ENCODE results near the gene TSPAN5.

Gene TSPAN5

DNA sequence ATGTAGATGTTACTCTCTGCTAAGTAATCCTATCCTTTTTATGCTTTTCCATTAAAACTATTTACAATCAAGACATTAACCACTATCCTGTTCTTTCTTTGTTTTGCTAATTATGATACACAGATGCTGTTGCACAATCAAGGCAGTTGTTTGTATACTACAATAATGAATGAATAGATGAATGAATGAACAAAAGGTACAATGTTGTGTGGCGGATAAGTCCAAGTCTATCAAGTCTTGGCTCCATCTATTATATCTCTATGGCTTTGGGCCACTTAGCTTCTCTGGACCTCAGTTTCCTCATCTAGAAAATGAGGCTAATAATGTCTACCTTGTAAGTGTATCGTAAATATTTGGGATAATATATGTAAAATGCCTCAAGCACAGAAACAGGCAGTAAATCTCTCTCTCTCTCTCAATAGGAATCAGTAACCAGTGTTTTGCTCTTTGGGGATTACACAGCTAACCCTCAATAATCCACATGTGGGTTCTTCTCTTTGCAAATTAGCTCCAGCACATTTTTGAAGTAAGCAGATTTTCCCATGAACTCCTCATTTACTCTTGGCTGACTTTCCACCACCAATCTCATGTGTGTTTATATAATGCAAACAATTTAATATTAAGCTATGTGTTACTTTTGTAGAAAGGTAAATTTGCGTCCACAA, 27.8 kb upstream of the TSPAN5 start:
- Histone ChIP-seq H2AFZ (ENCODE audit: low read depth, low read length) (no peak overlapping the region), H3K4me1 (ENCODE audit: insufficient read depth, low read length) (no peaks in the 10 kb centered on the region), H3K27me3 (ENCODE audit: insufficient read depth, low read length) (no peaks in the 10 kb centered on the region), H3K9me3 (ENCODE audit: low read length) (no peaks in the 10 kb centered on the region), H3K36me3 (ENCODE audit: insufficient read depth, low read length) (no peaks in the 10 kb centered on the region), H3K4me3 (ENCODE audit: low read length) (no peak overlapping the region)

DNA sequence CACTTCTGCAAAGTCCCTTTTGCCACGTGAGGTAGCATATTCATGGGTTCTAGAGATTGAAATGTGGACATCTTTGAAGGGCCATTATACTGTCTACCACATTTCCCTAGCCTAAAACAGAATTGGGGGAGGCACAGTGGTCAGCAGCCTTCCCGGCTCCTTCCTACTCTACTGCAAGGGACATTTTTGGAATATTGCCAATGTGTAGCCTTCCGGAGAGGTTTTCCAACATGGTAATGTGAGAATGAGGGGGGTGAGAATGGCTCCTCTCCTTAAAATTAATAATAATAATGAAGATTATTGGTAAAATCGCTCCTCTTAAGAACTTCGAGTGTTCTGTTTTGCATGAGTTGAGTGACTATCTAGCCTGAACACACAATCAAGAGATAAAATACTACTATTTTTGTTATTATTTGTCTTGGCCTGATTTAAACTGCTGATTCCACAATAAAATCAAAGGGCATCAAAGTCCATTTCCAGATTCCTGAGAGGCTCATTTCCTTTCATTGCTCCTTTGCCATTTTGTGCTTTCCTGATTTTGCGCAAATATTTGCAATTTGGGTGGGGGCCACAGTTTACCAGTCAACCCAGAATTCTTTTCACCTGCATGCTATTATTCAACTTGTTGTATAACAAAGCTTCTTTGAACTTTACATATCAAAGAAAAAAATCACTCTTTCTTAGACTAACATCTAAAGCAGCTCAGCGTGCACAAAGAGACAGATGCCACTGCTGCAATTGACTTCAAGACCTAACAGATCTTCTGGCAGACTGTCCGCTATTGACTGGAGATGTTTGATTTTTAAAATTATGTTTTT, 27.0 kb upstream of the TSPAN5 start:
- H3K36me3 ChIP-seq (ENCODE audit: insufficient read depth, low read length): no peaks in the 10 kb centered on the region
- H3K9me3 ChIP-seq (ENCODE audit: low read length): no peaks in the 10 kb centered on the region
- H3K4me3 ChIP-seq (ENCODE audit: low read length): no peak overlapping the region
- no peak overlapping the region for H2AFZ ChIP-seq (ENCODE audit: low read depth, low read length)
- H3K27me3 ChIP-seq (ENCODE audit: insufficient read depth, low read length): no peaks in the 10 kb centered on the region
- H3K4me1 ChIP-seq (ENCODE audit: insufficient read depth, low read length): no peaks in the 10 kb centered on the region

DNA sequence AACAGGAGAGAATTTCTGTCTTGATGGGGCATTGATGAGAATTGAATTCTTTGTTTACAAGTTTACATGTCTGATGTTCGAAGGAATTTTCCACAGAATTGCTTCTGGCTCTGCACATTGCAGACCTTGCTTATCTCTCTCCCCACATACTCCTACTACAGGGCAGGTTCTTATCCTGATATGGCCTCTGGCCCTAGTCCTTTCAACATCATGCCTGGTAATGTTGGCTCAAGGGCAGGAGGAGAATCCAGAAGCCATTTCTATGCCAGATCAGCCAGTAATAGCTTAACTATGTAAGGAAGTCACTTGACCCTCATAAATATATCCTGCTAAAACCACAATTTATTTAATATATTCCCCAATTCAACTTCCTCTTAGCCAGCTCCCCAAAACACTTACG, 24.3 kb upstream of the TSPAN5 start:
- Histone ChIP-seq H2AFZ (ENCODE audit: low read depth, low read length) (no peak overlapping the region), H3K9me3 (ENCODE audit: low read length) (no peaks in the 10 kb centered on the region), H3K27me3 (ENCODE audit: insufficient read depth, low read length) (no peaks in the 10 kb centered on the region), H3K36me3 (ENCODE audit: insufficient read depth, low read length) (no peaks in the 10 kb centered on the region), H3K4me3 (ENCODE audit: low read length) (no peak overlapping the region), H3K4me1 (ENCODE audit: insufficient read depth, low read length) (peaks cover 3% of the 10 kb centered on the region)

DNA sequence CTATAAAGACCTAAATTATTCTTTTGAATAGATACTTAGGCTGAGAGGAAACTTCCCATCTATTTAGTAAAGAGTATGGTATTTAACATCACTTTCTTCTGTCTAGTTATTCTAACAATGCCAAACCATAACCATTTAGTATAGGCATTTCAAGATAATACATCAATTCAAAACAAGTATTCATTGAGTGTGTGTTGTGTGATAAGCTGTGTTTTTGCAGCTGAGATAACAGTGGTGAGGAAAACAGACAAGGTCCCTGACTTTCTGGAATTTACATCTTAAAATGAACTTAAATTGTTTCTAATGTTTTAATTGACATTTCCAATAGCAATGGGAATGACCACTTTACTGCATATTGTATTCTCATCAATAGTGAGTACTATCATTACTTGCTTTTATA, 22.4 kb upstream of the TSPAN5 start:
- Histone ChIP-seq H3K36me3 (ENCODE audit: insufficient read depth, low read length) (no peaks in the 10 kb centered on the region), H3K4me3 (ENCODE audit: low read length) (no peak overlapping the region), H3K9me3 (ENCODE audit: low read length) (no peaks in the 10 kb centered on the region), H3K4me1 (ENCODE audit: insufficient read depth, low read length) (peaks cover 3% of the 10 kb centered on the region), H2AFZ (ENCODE audit: low read depth, low read length) (no peak overlapping the region), H3K27me3 (ENCODE audit: insufficient read depth, low read length) (no peaks in the 10 kb centered on the region)

DNA sequence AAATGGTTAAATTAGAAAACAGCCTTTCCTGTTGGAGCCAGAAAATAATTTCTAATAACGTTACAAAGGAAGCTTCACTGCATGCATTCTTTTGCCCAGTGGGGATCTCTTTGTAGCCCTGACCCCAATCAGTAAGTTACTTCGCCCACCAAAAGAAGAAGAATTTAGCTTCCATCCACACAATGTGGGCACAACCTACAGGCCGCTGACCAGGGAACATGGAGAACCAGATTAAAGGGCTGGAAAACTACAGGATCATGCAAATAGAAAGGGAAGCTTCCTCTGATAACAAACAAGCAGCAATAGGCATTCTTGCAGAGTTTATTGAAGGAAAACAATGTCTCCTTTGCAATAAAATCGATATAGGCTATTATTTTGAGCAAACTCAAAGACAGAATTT, 21.3 kb upstream of the TSPAN5 start:
- no peaks in the 10 kb centered on the region for H3K36me3 ChIP-seq (ENCODE audit: insufficient read depth, low read length)
- H2AFZ ChIP-seq (ENCODE audit: low read depth, low read length): no peak overlapping the region
- peaks cover 3% of the 10 kb centered on the region for H3K4me1 ChIP-seq (ENCODE audit: insufficient read depth, low read length)
- no peak overlapping the region for H3K4me3 ChIP-seq (ENCODE audit: low read length)
- H3K9me3 ChIP-seq (ENCODE audit: low read length): no peaks in the 10 kb centered on the region
- no peaks in the 10 kb centered on the region for H3K27me3 ChIP-seq (ENCODE audit: insufficient read depth, low read length)

DNA sequence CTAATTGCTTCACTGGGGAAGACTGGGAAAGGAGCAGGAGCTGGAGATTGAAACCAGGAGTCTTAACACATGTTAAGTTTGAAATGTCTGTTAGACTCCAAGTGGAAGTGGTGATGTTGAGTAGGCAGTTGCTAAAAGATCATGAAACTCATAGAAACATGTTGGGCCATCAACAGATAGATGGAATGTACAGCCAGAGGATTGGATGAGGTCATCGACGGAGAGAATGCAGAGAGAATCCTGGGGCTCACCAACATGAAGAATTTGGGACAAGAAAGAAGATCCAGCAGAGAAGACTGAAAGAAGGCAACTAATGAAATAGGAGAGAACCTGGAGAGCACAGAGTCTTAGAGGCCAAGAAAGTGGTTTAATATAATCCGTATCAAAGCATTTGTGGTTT, 19.4 kb upstream of the TSPAN5 start:
- Histone ChIP-seq H3K36me3 (ENCODE audit: insufficient read depth, low read length) (no peaks in the 10 kb centered on the region), H3K4me1 (ENCODE audit: insufficient read depth, low read length) (peaks cover 3% of the 10 kb centered on the region), H3K9me3 (ENCODE audit: low read length) (no peaks in the 10 kb centered on the region), H3K4me3 (ENCODE audit: low read length) (no peak overlapping the region), H3K27me3 (ENCODE audit: insufficient read depth, low read length) (no peaks in the 10 kb centered on the region), H2AFZ (ENCODE audit: low read depth, low read length) (no peak overlapping the region)

DNA sequence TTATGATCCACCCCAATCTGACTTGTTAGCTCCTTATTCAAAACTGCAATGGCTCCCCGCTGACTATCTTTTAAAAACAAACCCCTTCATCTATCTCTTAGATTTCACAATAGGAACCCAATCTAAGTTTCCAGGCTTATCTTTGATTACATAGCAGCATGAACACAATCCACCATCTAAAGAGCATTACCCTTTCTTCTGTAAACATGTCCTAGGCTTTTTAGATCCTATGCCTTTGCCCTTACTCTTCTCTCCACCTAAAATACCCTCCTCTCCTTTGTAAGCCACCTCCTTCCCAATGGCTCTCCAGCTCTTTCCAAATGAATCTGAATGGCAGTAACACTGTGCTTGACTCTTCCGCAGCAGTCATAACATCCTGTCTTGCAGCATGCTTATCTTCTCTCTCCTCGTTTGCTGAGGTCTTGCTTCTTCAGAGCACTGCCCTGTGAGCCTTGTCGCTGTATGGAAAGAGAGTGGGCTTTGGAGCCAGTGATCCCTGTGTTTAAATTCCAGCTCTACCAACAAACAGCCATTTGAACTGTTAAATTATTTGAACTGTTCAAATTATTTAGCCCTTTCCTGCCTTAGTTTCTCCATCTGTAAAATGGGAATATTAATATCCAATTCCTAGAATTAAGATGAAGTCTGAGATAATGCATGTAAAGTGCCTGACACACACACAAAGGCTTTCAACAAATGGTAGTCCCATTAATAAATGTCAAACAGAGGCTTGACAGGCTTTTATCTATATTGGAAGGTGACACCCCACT, 16.2 kb upstream of the TSPAN5 start:
- Histone ChIP-seq H3K27me3 (ENCODE audit: insufficient read depth, low read length) (no peaks in the 10 kb centered on the region), H3K4me3 (ENCODE audit: low read length) (no peak overlapping the region), H2AFZ (ENCODE audit: low read depth, low read length) (no peak overlapping the region), H3K36me3 (ENCODE audit: insufficient read depth, low read length) (no peaks in the 10 kb centered on the region), H3K4me1 (ENCODE audit: insufficient read depth, low read length) (no peaks in the 10 kb centered on the region), H3K9me3 (ENCODE audit: low read length) (no peaks in the 10 kb centered on the region)

DNA sequence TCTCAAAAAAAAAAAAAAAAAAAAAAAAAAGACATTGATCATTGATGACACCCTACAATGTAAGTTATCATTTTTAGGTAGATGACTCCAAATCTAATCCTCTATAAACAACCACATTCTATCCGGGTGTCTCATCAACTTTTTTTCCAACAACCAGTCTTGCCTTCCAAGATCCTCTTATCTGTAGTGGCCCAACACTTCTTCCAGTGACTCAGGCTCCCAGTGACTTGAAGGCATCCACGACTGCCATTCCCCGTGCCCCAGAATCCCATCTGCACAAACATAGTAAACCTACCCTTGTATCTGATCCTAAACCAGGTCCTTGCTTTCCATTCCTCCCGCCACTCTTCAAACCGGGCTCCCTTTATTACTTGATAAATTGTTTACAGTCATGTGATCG, 15.6 kb upstream of the TSPAN5 start:
- Histone ChIP-seq H3K9me3 (ENCODE audit: low read length) (no peaks in the 10 kb centered on the region), H3K36me3 (ENCODE audit: insufficient read depth, low read length) (no peaks in the 10 kb centered on the region), H3K4me3 (ENCODE audit: low read length) (no peak overlapping the region), H3K4me1 (ENCODE audit: insufficient read depth, low read length) (no peaks in the 10 kb centered on the region), H2AFZ (ENCODE audit: low read depth, low read length) (no peak overlapping the region), H3K27me3 (ENCODE audit: insufficient read depth, low read length) (no peaks in the 10 kb centered on the region)

DNA sequence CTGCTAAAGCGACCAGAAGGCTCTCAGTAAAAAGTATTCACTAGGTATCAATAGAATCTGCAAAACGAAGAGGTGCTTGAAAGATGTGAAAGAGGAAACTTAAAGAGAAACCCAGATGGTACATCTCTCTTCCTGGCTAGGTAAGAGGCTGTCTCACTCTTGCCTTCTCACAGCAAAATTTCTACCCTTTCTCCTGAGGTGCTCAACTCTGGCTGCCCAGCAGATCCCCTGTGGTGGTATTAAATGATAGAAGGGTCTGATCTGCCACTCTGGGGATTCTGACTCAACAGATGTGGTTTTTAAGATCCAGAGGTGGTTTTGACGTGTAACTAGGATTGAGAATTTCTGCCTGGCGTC, 14.9 kb upstream of the TSPAN5 start:
- H2AFZ ChIP-seq (ENCODE audit: low read depth, low read length): no peak overlapping the region
- H3K9me3 ChIP-seq (ENCODE audit: low read length): no peaks in the 10 kb centered on the region
- no peak overlapping the region for H3K4me3 ChIP-seq (ENCODE audit: low read length)
- H3K27me3 ChIP-seq (ENCODE audit: insufficient read depth, low read length): no peaks in the 10 kb centered on the region
- no peaks in the 10 kb centered on the region for H3K4me1 ChIP-seq (ENCODE audit: insufficient read depth, low read length)
- H3K36me3 ChIP-seq (ENCODE audit: insufficient read depth, low read length): no peaks in the 10 kb centered on the region

DNA sequence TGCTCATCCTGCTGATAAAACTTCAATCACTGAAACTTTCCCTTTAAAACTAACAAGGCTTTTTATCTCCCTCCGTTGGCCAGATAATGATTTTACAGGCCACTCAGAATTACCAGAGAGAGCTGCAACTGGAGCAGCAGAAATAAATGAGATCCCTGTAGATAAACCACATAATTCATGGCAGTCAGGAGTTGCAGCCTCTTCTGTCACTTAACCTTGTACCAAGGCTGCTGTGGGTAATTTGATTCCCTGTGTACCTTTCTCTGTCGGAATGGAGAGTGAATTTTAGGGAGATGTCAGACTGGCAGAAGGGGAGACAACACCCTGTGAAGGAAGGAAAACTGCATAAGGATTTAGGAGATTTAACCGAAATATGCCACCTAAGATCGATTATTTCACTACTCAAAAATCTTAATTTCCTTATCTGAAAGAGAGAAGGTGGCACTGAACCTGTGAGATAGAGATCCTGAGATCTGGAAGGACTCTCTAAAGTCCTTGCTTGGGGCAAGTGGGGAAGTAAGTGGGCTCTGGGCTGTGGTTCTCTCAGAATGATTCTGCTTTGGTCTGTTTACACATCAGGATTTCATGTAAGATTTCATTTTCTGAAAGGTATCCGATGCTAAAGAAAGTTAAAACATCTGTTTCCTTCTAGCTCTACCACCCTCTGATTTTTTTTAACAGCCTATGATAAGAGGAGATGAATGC, 14.3 kb upstream of the TSPAN5 start:
- Histone ChIP-seq H2AFZ (ENCODE audit: low read depth, low read length) (no peak overlapping the region), H3K4me3 (ENCODE audit: low read length) (no peak overlapping the region), H3K4me1 (ENCODE audit: insufficient read depth, low read length) (no peaks in the 10 kb centered on the region), H3K9me3 (ENCODE audit: low read length) (no peaks in the 10 kb centered on the region), H3K27me3 (ENCODE audit: insufficient read depth, low read length) (no peaks in the 10 kb centered on the region), H3K36me3 (ENCODE audit: insufficient read depth, low read length) (no peaks in the 10 kb centered on the region)

DNA sequence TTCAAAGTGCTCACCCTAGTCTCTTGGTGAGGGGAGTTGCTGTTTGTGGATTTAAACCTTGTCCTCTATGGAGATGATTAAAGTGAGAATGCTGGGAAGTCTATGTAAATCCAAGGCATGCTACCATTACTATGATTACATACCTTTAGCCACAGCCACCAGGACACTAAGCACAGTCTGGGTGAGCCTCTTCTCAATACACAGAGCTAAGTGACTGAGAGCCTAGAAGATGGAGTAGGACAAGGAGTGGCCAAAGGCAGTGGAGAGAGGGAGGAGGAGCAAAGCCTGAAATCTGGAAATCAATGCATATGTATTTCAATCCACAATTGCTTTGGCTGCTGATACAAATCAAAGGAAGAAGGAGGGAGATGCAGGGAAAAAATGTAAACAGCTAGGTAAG, 12.7 kb upstream of the TSPAN5 start:
- Histone ChIP-seq H3K36me3 (ENCODE audit: insufficient read depth, low read length) (no peaks in the 10 kb centered on the region), H3K4me1 (ENCODE audit: insufficient read depth, low read length) (no peaks in the 10 kb centered on the region), H3K9me3 (ENCODE audit: low read length) (no peaks in the 10 kb centered on the region), H2AFZ (ENCODE audit: low read depth, low read length) (no peak overlapping the region), H3K4me3 (ENCODE audit: low read length) (no peak overlapping the region), H3K27me3 (ENCODE audit: insufficient read depth, low read length) (no peaks in the 10 kb centered on the region)

DNA sequence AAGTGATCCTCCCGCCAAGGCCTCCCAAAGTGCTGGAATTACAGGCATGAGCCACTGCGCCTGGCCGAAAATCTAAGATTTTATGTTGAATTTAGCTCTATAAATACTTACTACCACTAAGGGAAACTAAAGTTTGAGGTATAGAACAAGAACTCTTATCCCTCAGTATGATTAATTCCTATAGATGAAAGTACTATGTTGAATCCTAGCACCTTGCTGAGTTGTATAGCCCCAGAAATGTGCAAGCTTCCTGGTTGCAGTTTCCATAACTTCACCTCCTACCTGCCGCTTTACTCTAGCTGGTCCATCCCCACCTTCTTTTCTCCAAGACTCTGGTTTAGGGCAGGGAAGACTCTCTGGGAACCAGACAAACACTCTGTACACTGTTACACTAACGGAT, 11.8 kb upstream of the TSPAN5 start:
- no peak overlapping the region for H3K4me3 ChIP-seq (ENCODE audit: low read length)

DNA sequence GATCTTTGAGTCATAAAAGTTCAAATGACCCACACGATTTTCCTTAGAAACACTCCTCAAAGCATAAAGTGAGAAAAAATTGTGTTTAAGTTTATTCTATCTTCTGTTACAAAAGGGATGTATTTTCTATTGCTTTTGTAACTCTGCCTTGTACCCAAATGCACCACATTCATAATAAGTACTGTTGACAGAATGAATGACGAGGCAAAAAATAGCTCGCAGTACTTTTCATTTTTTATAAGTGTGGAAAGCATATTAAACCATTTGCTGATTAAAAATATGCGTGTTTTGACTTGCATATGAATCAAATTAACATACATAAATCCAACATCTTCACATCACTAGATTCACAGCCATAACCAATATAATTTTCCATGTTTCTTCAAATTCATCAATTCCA, 11.2 kb upstream of the TSPAN5 start:
- H3K4me3 ChIP-seq (ENCODE audit: low read length): no peak overlapping the region
- H3K4me1 ChIP-seq (ENCODE audit: insufficient read depth, low read length): no peaks in the 10 kb centered on the region
- no peaks in the 10 kb centered on the region for H3K27me3 ChIP-seq (ENCODE audit: insufficient read depth, low read length)
- H3K36me3 ChIP-seq (ENCODE audit: insufficient read depth, low read length): no peaks in the 10 kb centered on the region
- peaks cover 4% of the 10 kb centered on the region for H3K9me3 ChIP-seq (ENCODE audit: low read length)
- no peak overlapping the region for H2AFZ ChIP-seq (ENCODE audit: low read depth, low read length)

More for the DNA sequence above, 11.8 kb upstream of the TSPAN5 start:
- peaks cover under 1% of the 10 kb centered on the region for H3K9me3 ChIP-seq (ENCODE audit: low read length)
- no peak overlapping the region for H2AFZ ChIP-seq (ENCODE audit: low read depth, low read length)
- H3K4me1 ChIP-seq (ENCODE audit: insufficient read depth, low read length): no peaks in the 10 kb centered on the region
- H3K27me3 ChIP-seq (ENCODE audit: insufficient read depth, low read length): no peaks in the 10 kb centered on the region
- no peaks in the 10 kb centered on the region for H3K36me3 ChIP-seq (ENCODE audit: insufficient read depth, low read length)

Data from neuron (in vitro differentiated cells).